Stimulated activated CD8-positive, alpha-beta memory T cell treated with anti-CD3 and anti-CD28 coated beads, Interleukin-7, amount 100 ng/mL, for 1 hour (primary cell): Measurements from ENCODE around the gene DYNC1I1.

ENCODE experiments used
- DNase-seq, 2 donors: peaks; one replicate each; pipeline ENCODE4 v3.0.0-alpha.2; 2020; ENCODE audit warnings: low read depth in 2 of 2

DYNC1I1 gene

GRCh38 chr7:95859429-95859828 lies 87.1 kb downstream of the DYNC1I1 start:
- no peak for DNase-seq

- DNase-seq = no peak
Measured at GRCh38 chr7:95861041-95861440, 88.7 kb downstream of the DYNC1I1 start.

GRCh38 chr7:95863623-95864022 lies 91.3 kb downstream of the DYNC1I1 start:
- DNase-seq = no peak

GRCh38 chr7:95865716-95866371 lies 93.5 kb downstream of the DYNC1I1 start:
- no peak for DNase-seq

- no peak for DNase-seq
Measured at GRCh38 chr7:95867309-95867708, 95.0 kb downstream of the DYNC1I1 start.

GRCh38 chr7:95871075-95871848 lies 98.9 kb downstream of the DYNC1I1 start:
- DNase-seq = no peak

GRCh38 chr7:95871896-95872295 lies 99.5 kb downstream of the DYNC1I1 start:
- no peak for DNase-seq

- DNase-seq = no peak
Measured at GRCh38 chr7:95874129-95874528, 101.8 kb downstream of the DYNC1I1 start.

GRCh38 chr7:95874541-95875265 lies 102.3 kb downstream of the DYNC1I1 start:
- DNase-seq = no peak

GRCh38 chr7:95875519-95875918 lies 103.2 kb downstream of the DYNC1I1 start:
- DNase-seq = no peak

GRCh38 chr7:95878677-95879076 lies 106.3 kb downstream of the DYNC1I1 start:
- DNase-seq = no peak

GRCh38 chr7:95881597-95881996 lies 109.2 kb downstream of the DYNC1I1 start:
- DNase-seq = no peak

- DNase-seq = no peak
Measured at GRCh38 chr7:95883217-95883616, 110.9 kb downstream of the DYNC1I1 start.

- no peak for DNase-seq
Measured at GRCh38 chr7:95886501-95887090, 114.2 kb downstream of the DYNC1I1 start.

- no peak for DNase-seq
Measured at GRCh38 chr7:95893484-95893883, 121.1 kb downstream of the DYNC1I1 start.

GRCh38 chr7:95897557-95898251 lies 125.3 kb downstream of the DYNC1I1 start:
- DNase-seq = no peak

GRCh38 chr7:95899919-95900513 lies 127.7 kb downstream of the DYNC1I1 start:
- DNase-seq = no peak

GRCh38 chr7:95901006-95901405 lies 128.7 kb downstream of the DYNC1I1 start:
- no peak for DNase-seq

- DNase-seq = no peak
Measured at GRCh38 chr7:95904099-95904498, 131.7 kb downstream of the DYNC1I1 start.

- no peak for DNase-seq
Measured at GRCh38 chr7:95905167-95905566, 132.8 kb downstream of the DYNC1I1 start.

GRCh38 chr7:95906851-95907250 lies 134.5 kb downstream of the DYNC1I1 start:
- no peak for DNase-seq
